GM23338 (cell line): Measurements from ENCODE around the gene VRTN. TPM values are rescaled to one million over a fixed set of nuclear protein-coding genes. Genes with fewer than 3 reads are reported as not detected.

Experiments
- ATAC-seq: fragments of 200-7000 bp; cut with Tn5 transposase; 3 replicates; pipeline ENCODE4 v1.9.1; 2020
- DNase-seq: peaks from one replicate; pipeline ENCODE4 v3.0.0-alpha.2; 2015; ENCODE audit warnings: low spot score
- H2AFZ ChIP-seq: fragments of 200-600 bp; sonication (generic); 2 replicates; pipeline ENCODE4 v1.8.0; 2016; ENCODE audit warnings: antibody characterized with exemption, mild to moderate bottlenecking, moderate library complexity
- H3F3A ChIP-seq: fragments of 200-600 bp; sonication (generic); replicated peaks from 2 replicates; pipeline ENCODE4 v1.8.0; 2017; ENCODE audit warnings: antibody characterized with exemption, mixed run types, low read depth
- H3K27ac ChIP-seq: fragments of 200-600 bp; sonication (generic); 2 replicates; pipeline ENCODE4 v1.6.1; 2016; ENCODE audit warnings: low read depth
- H3K27me3 ChIP-seq: fragments of 200-600 bp; sonication (generic); 2 replicates; pipeline ENCODE4 v1.8.0; 2016; ENCODE audit warnings: mild to moderate bottlenecking, mixed run types, moderate library complexity; ENCODE audit not compliant: insufficient read depth
- H3K36me3 ChIP-seq: fragments of 200-600 bp; sonication (generic); 2 replicates; pipeline ENCODE4 v1.8.0; 2016; ENCODE audit warnings: mild to moderate bottlenecking; ENCODE audit not compliant: insufficient read depth
- H3K4me1 ChIP-seq: fragments of 200-600 bp; sonication (generic); 2 replicates; pipeline ENCODE4 v1.8.0; 2016; ENCODE audit warnings: mild to moderate bottlenecking, moderate library complexity; ENCODE audit not compliant: insufficient read depth
- H3K4me2 ChIP-seq: fragments of 200-600 bp; sonication (generic); 2 replicates; pipeline ENCODE4 v1.7.1; 2017; ENCODE audit warnings: mixed run types
- H3K4me3 ChIP-seq: fragments of 200-600 bp; sonication (generic); 2 replicates; pipeline ENCODE4 v1.6.1; 2016; ENCODE audit warnings: mixed run types
- H3K79me2 ChIP-seq: fragments of 200-600 bp; sonication (generic); replicated peaks from 2 replicates; pipeline ENCODE4 v1.8.0; 2017; ENCODE audit warnings: mild to moderate bottlenecking; ENCODE audit not compliant: insufficient read depth
- H3K9me2 ChIP-seq: fragments of 200-600 bp; sonication (generic); 2 replicates; pipeline ENCODE4 v1.8.0; 2017; ENCODE audit not compliant: insufficient read depth
- H4K20me1 ChIP-seq: fragments of 200-600 bp; sonication (generic); replicated peaks from 2 replicates; pipeline ENCODE4 v1.8.0; 2017; ENCODE audit warnings: mild to moderate bottlenecking; ENCODE audit not compliant: insufficient read depth
- H3K27ac Mint-ChIP-seq: 2 replicates; pipeline ENCODE4 v1.8.0; 2020; ENCODE audit warnings: inconsistent platforms, mild to moderate bottlenecking, moderate library complexity, mixed read lengths
- H3K27me3 Mint-ChIP-seq: 3 replicates; pipeline ENCODE4 v1.8.0; 2022; ENCODE audit warnings: low read depth, mild to moderate bottlenecking, moderate library complexity, mixed read lengths, inconsistent platforms; ENCODE audit not compliant: insufficient read depth, poor library complexity
- H3K36me3 Mint-ChIP-seq: 3 replicates; pipeline ENCODE4 v1.8.0; 2021; ENCODE audit warnings: low read depth, mild to moderate bottlenecking, inconsistent platforms, moderate library complexity, mixed read lengths
- H3K4me1 Mint-ChIP-seq: 3 replicates; pipeline ENCODE4 v1.8.0; 2020; ENCODE audit warnings: mild to moderate bottlenecking, inconsistent platforms, mixed read lengths
- H3K4me3 Mint-ChIP-seq: 3 replicates; pipeline ENCODE4 v1.8.0; 2021; ENCODE audit warnings: moderate library complexity, mild to moderate bottlenecking, inconsistent platforms, mixed read lengths
- H3K9me3 Mint-ChIP-seq: 3 replicates; pipeline ENCODE4 v1.8.0; 2020; ENCODE audit warnings: moderate library complexity, mild to moderate bottlenecking, inconsistent platforms, mixed read lengths
- CREB1 ChIP-seq: fragments of 250-450 bp; sonication (Bioruptor Pico); IDR thresholded peaks from 2 replicates; pipeline ENCODE4 v1.5.0; 2020; ENCODE audit warnings: low read depth, mild to moderate bottlenecking, moderate library complexity
- CTCF ChIP-seq, 2 experiments: fragments of 200-600 bp in 1 of 2; sonication (generic) in 1 of 2; conservative IDR thresholded peaks; 2 replicates each; pipeline versions ENCODE4 v1.5.1 to v1.6.1; 2016 to 2017; ENCODE audit warnings: antibody characterized with exemption in 2 of 2, low read depth in 2 of 2, mild to moderate bottlenecking in 2 of 2, moderate library complexity in 1 of 2
- JUNB ChIP-seq: IDR thresholded peaks from one replicate; pipeline ENCODE4 v1.6.1; 2016; ENCODE audit warnings: antibody characterized with exemption; ENCODE audit not compliant: unreplicated experiment
- POLR2AphosphoS5 ChIP-seq: IDR thresholded peaks from 2 replicates; pipeline ENCODE4 v1.6.1; 2016; ENCODE audit warnings: antibody characterized with exemption, low read depth
- ZNF462 ChIP-seq: fragments of 250-450 bp; sonication (Bioruptor Pico); IDR thresholded peaks from 2 replicates; pipeline ENCODE4 v1.5.0; 2020; ENCODE audit warnings: mild to moderate bottlenecking, moderate library complexity
- polyA plus RNA-seq: library from polyadenylated mRNA; unstranded; fragments of >200 nt; fragmentation: Nextera tagmentation; extraction: Ambion mirVana; gene quantifications from 2 replicates; pipeline ENCODE4 v1.2.1, GENCODE V29; 2016
- total RNA-seq: library from RNA; depleted of rRNA; stranded (reverse); fragments of >200 nt; shearing (Covaris generic); gene quantifications from 2 replicates; pipeline ENCODE4 v1.2.3, GENCODE V29; 2014

VRTN gene
- total and polyA plus RNA-seq, 2 experiments from 2014 or later: 63.9 to 143 TPM

- peaks cover 6% of the 10 kb centered on the region; the same call in 1 of the 2 replicates for H3K36me3 ChIP-seq
- no peak overlapping the region; the same call in none of the 2 replicates for H3K27ac ChIP-seq
- H3K4me1 ChIP-seq: peaks cover 22% of the 10 kb centered on the region
- peak; percentile 87 for ATAC-seq
- peaks cover 49% of the 10 kb centered on the region for H3K79me2 ChIP-seq
- peak overlapping the region; percentile 83; the same call in 1 of the 2 replicates for H3K27ac Mint-ChIP-seq
- peak overlapping the region; percentile 41; the same call in 1 of the 2 replicates for H3K4me2 ChIP-seq
- DNase-seq: peak; percentile 97
- H3K9me2 ChIP-seq: no peaks in the 10 kb centered on the region
- peaks cover 19% of the 10 kb centered on the region for H3K27me3 Mint-ChIP-seq
- no peaks in the 10 kb centered on the region for H3K27me3 ChIP-seq
- H3K9me3 Mint-ChIP-seq: no peaks in the 10 kb centered on the region
- no peak overlapping the region for H3K4me3 ChIP-seq
- peaks cover 39% of the 10 kb centered on the region for H3F3A ChIP-seq
- H2AFZ ChIP-seq: no peak overlapping the region
- TF ChIP-seq CTCF (conservative IDR thresholded peaks at IDR 0.05; ENCODE audit: low read depth in 2 of 2) (peak; percentile 91 to 94), ZNF462 (CRISPR knock-in tag) (no peak), CREB1 (CRISPR knock-in tag) (0 out of 2 replicates have a peak, but pooled peaks have one; percentile 2), POLR2AphosphoS5 (no peak), JUNB (no peak)
- H3K4me3 Mint-ChIP-seq: no peak overlapping the region
- peaks cover 58% of the 10 kb centered on the region for H3K4me1 Mint-ChIP-seq
- peaks cover 53% of the 10 kb centered on the region for H3K36me3 Mint-ChIP-seq
- peaks cover 41% of the 10 kb centered on the region for H4K20me1 ChIP-seq
Measured at GRCh38 chr14:74362361-74362915, 14.2 kb downstream of the VRTN start.
